ENCODE measurements around the gene C13orf46.

- TF ChIP-seq CTCF (conservative IDR thresholded peaks at IDR 0.05 in 1 of 2, IDR thresholded peaks at IDR 0.05 in 1 of 2; ENCODE audit: low read depth in 1 of 2, low read length in 2 of 2) (no peak), EZH2 (IDR thresholded peaks at IDR 0.05; ENCODE audit: low read length, missing control alignments) (no peak)
These were observed 67.3 kb downstream of the C13orf46 start for GRCh38 chr13:113906571-113906970.

Measured in fibroblast of lung (primary cell).